ENCODE measurements around the gene STIP1. TPM values are rescaled to one million over a fixed set of nuclear protein-coding genes. Genes with fewer than 3 reads are reported as not detected.

Gene STIP1
- total and polyA plus RNA-seq, 2 donors (not counting 1 experiment from before 2014, with no cell fraction given): 49.8 to 78.7 TPM

GRCh38 chr11:64219755-64220154, 33.8 kb downstream of the STIP1 start:
- H3K9me3 ChIP-seq (ENCODE audit: control extremely low read depth in 1 of 3, control insufficient read depth in 2 of 3, insufficient read depth in 1 of 3, low read length in 2 of 3): no peaks in the 10 kb centered on the region

GRCh38 chr11:64220271-64220670, 34.3 kb downstream of the STIP1 start:
- TF ChIP-seq EZH2 (IDR thresholded peaks at IDR 0.05; ENCODE audit: borderline replicate concordance, insufficient read depth, low read depth, low read length, poor library complexity, severe bottlenecking): no peak
- TF ChIP-seq, protein P1, sequence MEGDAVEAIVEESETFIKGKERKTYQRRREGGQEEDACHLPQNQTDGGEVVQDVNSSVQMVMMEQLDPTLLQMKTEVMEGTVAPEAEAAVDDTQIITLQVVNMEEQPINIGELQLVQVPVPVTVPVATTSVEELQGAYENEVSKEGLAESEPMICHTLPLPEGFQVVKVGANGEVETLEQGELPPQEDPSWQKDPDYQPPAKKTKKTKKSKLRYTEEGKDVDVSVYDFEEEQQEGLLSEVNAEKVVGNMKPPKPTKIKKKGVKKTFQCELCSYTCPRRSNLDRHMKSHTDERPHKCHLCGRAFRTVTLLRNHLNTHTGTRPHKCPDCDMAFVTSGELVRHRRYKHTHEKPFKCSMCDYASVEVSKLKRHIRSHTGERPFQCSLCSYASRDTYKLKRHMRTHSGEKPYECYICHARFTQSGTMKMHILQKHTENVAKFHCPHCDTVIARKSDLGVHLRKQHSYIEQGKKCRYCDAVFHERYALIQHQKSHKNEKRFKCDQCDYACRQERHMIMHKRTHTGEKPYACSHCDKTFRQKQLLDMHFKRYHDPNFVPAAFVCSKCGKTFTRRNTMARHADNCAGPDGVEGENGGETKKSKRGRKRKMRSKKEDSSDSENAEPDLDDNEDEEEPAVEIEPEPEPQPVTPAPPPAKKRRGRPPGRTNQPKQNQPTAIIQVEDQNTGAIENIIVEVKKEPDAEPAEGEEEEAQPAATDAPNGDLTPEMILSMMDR (IDR thresholded peaks at IDR 0.05): no peak
- H3K9ac ChIP-seq (ENCODE audit: low read length): no peak overlapping the region
- no peak overlapping the region for H3K27ac Mint-ChIP-seq
- peaks cover 30% of the 10 kb centered on the region for H4K20me1 ChIP-seq (ENCODE audit: control insufficient read depth, insufficient read depth, low read length, poor library complexity, severe bottlenecking)
- peaks cover 13% of the 10 kb centered on the region for H3K4me1 Mint-ChIP-seq
- ATAC-seq (ENCODE audit: low read depth) (no peak), DNase-seq (no peak)
- POLR2A ChIA-PET: no interaction called here
- H3K36me3 ChIP-seq (replicated peaks in 1 of 2; ENCODE audit: control extremely low read depth in 1 of 2, control insufficient read depth in 1 of 2, extremely low read depth in 1 of 2, insufficient read depth in 2 of 2, low read length in 1 of 2): peaks cover 0 to 57% of the 10 kb centered on the region in 2 experiments
- H2AFZ ChIP-seq (ENCODE audit: insufficient read depth, low read depth, low read length, poor library complexity, severe bottlenecking): no peak overlapping the region
- no peaks in the 10 kb centered on the region for H3K9me3 ChIP-seq (ENCODE audit: control extremely low read depth in 1 of 3, control insufficient read depth in 2 of 3, insufficient read depth in 1 of 3, low read length in 2 of 3)
- H3K9me3 Mint-ChIP-seq (ENCODE audit: insufficient read depth): no peaks in the 10 kb centered on the region
- peaks cover 27% of the 10 kb centered on the region for H3K79me2 ChIP-seq (ENCODE audit: control insufficient read depth, insufficient read depth, low read length)
- H3K4me1 ChIP-seq (ENCODE audit: control insufficient read depth in 2 of 2, insufficient read depth in 2 of 2, low read length in 2 of 2): peaks cover 3 to 12% of the 10 kb centered on the region in 2 donors
- H3K27ac ChIP-seq (ENCODE audit: low read length in 2 of 2): no peak overlapping the region
- no peak overlapping the region for H3K4me2 ChIP-seq (replicated peaks; ENCODE audit: low read depth, low read length, poor library complexity, severe bottlenecking)
- no peak overlapping the region for H3K4me3 ChIP-seq (ENCODE audit: control extremely low read depth in 1 of 5, extremely low read depth in 1 of 5, insufficient read depth in 1 of 5, low read depth in 2 of 5, low read length in 4 of 5)
- 96% methylated on average over 17 of the region's 17 CpGs for WGBS (ENCODE audit: insufficient coverage)
- H3K4me3 Mint-ChIP-seq: no peak overlapping the region
- intact Hi-C loops (cut with micrococcal nuclease): no loop called here
- no peaks in the 10 kb centered on the region for H3K27me3 ChIP-seq (replicated peaks in 1 of 4; ENCODE audit: control extremely low read depth in 1 of 4, control insufficient read depth in 3 of 4, insufficient read depth in 4 of 4, low read length in 3 of 4)
- CTCF ChIA-PET: interaction anchor here (0.6 kb wide), 1 partner anchor 67 kb away, joined by 3 read pairs; no protein-coding TSS in a partner anchor
- H3K27me3 Mint-ChIP-seq: no peaks in the 10 kb centered on the region

More at GRCh38 chr11:64219755-64220154, 33.8 kb downstream of the STIP1 start:
- Mint-ChIP-seq H3K27me3 (no peaks in the 10 kb centered on the region), H3K4me3 (no peak overlapping the region), H3K27ac (no peak overlapping the region), H3K4me1 (peaks cover 14% of the 10 kb centered on the region), H3K9me3 (ENCODE audit: insufficient read depth) (no peaks in the 10 kb centered on the region)
- intact Hi-C loops (cut with micrococcal nuclease): no loop called here
- DNase-seq (peak; percentile 7), ATAC-seq (ENCODE audit: low read depth) (no peak)
- H3K4me1 ChIP-seq (ENCODE audit: control insufficient read depth in 2 of 2, insufficient read depth in 2 of 2, low read length in 2 of 2): peaks cover 3 to 11% of the 10 kb centered on the region in 2 donors
- ChIA-PET POLR2A (interaction anchor here (0.8 kb wide), 1 partner anchor 14 kb away, joined by 3 read pairs; no protein-coding TSS in a partner anchor), CTCF (interaction anchor here (0.5 to 6.9 kb wide), 3 partner anchors 14 to 145 kb away, joined by 3 to 62 read pairs (median 3); partner anchors contain the start of gene FERMT3)
- H3K27me3 ChIP-seq (replicated peaks in 1 of 4; ENCODE audit: control extremely low read depth in 1 of 4, control insufficient read depth in 3 of 4, insufficient read depth in 4 of 4, low read length in 3 of 4): no peaks in the 10 kb centered on the region
- peaks cover 22% of the 10 kb centered on the region for H3K79me2 ChIP-seq (ENCODE audit: control insufficient read depth, insufficient read depth, low read length)
- no peak overlapping the region for H3K9ac ChIP-seq (ENCODE audit: low read length)
- H3K4me3 ChIP-seq (ENCODE audit: control extremely low read depth in 1 of 5, extremely low read depth in 1 of 5, insufficient read depth in 1 of 5, low read depth in 2 of 5, low read length in 4 of 5): no peak overlapping the region
- H3K27ac ChIP-seq (ENCODE audit: low read length in 2 of 2): no peak overlapping the region
- H3K4me2 ChIP-seq (replicated peaks; ENCODE audit: low read depth, low read length, poor library complexity, severe bottlenecking): no peak overlapping the region
- TF ChIP-seq, protein P1 (IDR thresholded peaks at IDR 0.05): no peak
- no peak for TF ChIP-seq EZH2 (IDR thresholded peaks at IDR 0.05; ENCODE audit: borderline replicate concordance, insufficient read depth, low read depth, low read length, poor library complexity, severe bottlenecking)
- 77% methylated on average over 4 of the region's 10 CpGs for WGBS (ENCODE audit: insufficient coverage)
- peaks cover 0 to 61% of the 10 kb centered on the region in 2 experiments for H3K36me3 ChIP-seq (replicated peaks in 1 of 2; ENCODE audit: control extremely low read depth in 1 of 2, control insufficient read depth in 1 of 2, extremely low read depth in 1 of 2, insufficient read depth in 2 of 2, low read length in 1 of 2)
- H2AFZ ChIP-seq (ENCODE audit: insufficient read depth, low read depth, low read length, poor library complexity, severe bottlenecking): no peak overlapping the region
- peaks cover 30% of the 10 kb centered on the region for H4K20me1 ChIP-seq (ENCODE audit: control insufficient read depth, insufficient read depth, low read length, poor library complexity, severe bottlenecking)
